GM23338 (cell line): ENCODE results near the gene SUN5. TPM values are rescaled to one million over a fixed set of nuclear protein-coding genes. Genes with fewer than 3 reads are reported as not detected.

Experiments
- ATAC-seq: fragments of 200-7000 bp; cut with Tn5 transposase; 3 replicates; pipeline ENCODE4 v1.9.1; 2020
- DNase-seq: peaks from one replicate; pipeline ENCODE4 v3.0.0-alpha.2; 2015; ENCODE audit warnings: low spot score
- H2AFZ ChIP-seq: fragments of 200-600 bp; sonication (generic); 2 replicates; pipeline ENCODE4 v1.8.0; 2016; ENCODE audit warnings: antibody characterized with exemption, mild to moderate bottlenecking, moderate library complexity
- H3F3A ChIP-seq: fragments of 200-600 bp; sonication (generic); replicated peaks from 2 replicates; pipeline ENCODE4 v1.8.0; 2017; ENCODE audit warnings: antibody characterized with exemption, mixed run types, low read depth
- H3K27ac ChIP-seq: fragments of 200-600 bp; sonication (generic); 2 replicates; pipeline ENCODE4 v1.6.1; 2016; ENCODE audit warnings: low read depth
- H3K27me3 ChIP-seq: fragments of 200-600 bp; sonication (generic); 2 replicates; pipeline ENCODE4 v1.8.0; 2016; ENCODE audit warnings: mild to moderate bottlenecking, mixed run types, moderate library complexity; ENCODE audit not compliant: insufficient read depth
- H3K36me3 ChIP-seq: fragments of 200-600 bp; sonication (generic); 2 replicates; pipeline ENCODE4 v1.8.0; 2016; ENCODE audit warnings: mild to moderate bottlenecking; ENCODE audit not compliant: insufficient read depth
- H3K4me1 ChIP-seq: fragments of 200-600 bp; sonication (generic); 2 replicates; pipeline ENCODE4 v1.8.0; 2016; ENCODE audit warnings: mild to moderate bottlenecking, moderate library complexity; ENCODE audit not compliant: insufficient read depth
- H3K4me2 ChIP-seq: fragments of 200-600 bp; sonication (generic); 2 replicates; pipeline ENCODE4 v1.7.1; 2017; ENCODE audit warnings: mixed run types
- H3K4me3 ChIP-seq: fragments of 200-600 bp; sonication (generic); 2 replicates; pipeline ENCODE4 v1.6.1; 2016; ENCODE audit warnings: mixed run types
- H3K79me2 ChIP-seq: fragments of 200-600 bp; sonication (generic); replicated peaks from 2 replicates; pipeline ENCODE4 v1.8.0; 2017; ENCODE audit warnings: mild to moderate bottlenecking; ENCODE audit not compliant: insufficient read depth
- H3K9me2 ChIP-seq: fragments of 200-600 bp; sonication (generic); 2 replicates; pipeline ENCODE4 v1.8.0; 2017; ENCODE audit not compliant: insufficient read depth
- H4K20me1 ChIP-seq: fragments of 200-600 bp; sonication (generic); replicated peaks from 2 replicates; pipeline ENCODE4 v1.8.0; 2017; ENCODE audit warnings: mild to moderate bottlenecking; ENCODE audit not compliant: insufficient read depth
- H3K27ac Mint-ChIP-seq: 2 replicates; pipeline ENCODE4 v1.8.0; 2020; ENCODE audit warnings: inconsistent platforms, mild to moderate bottlenecking, moderate library complexity, mixed read lengths
- H3K27me3 Mint-ChIP-seq: 3 replicates; pipeline ENCODE4 v1.8.0; 2022; ENCODE audit warnings: low read depth, mild to moderate bottlenecking, moderate library complexity, mixed read lengths, inconsistent platforms; ENCODE audit not compliant: insufficient read depth, poor library complexity
- H3K36me3 Mint-ChIP-seq: 3 replicates; pipeline ENCODE4 v1.8.0; 2021; ENCODE audit warnings: low read depth, mild to moderate bottlenecking, inconsistent platforms, moderate library complexity, mixed read lengths
- H3K4me1 Mint-ChIP-seq: 3 replicates; pipeline ENCODE4 v1.8.0; 2020; ENCODE audit warnings: mild to moderate bottlenecking, inconsistent platforms, mixed read lengths
- H3K4me3 Mint-ChIP-seq: 3 replicates; pipeline ENCODE4 v1.8.0; 2021; ENCODE audit warnings: moderate library complexity, mild to moderate bottlenecking, inconsistent platforms, mixed read lengths
- H3K9me3 Mint-ChIP-seq: 3 replicates; pipeline ENCODE4 v1.8.0; 2020; ENCODE audit warnings: moderate library complexity, mild to moderate bottlenecking, inconsistent platforms, mixed read lengths
- CREB1 ChIP-seq: fragments of 250-450 bp; sonication (Bioruptor Pico); IDR thresholded peaks from 2 replicates; pipeline ENCODE4 v1.5.0; 2020; ENCODE audit warnings: low read depth, mild to moderate bottlenecking, moderate library complexity
- EZH2 ChIP-seq: fragments of 200-600 bp; sonication (generic); IDR thresholded peaks from one replicate; pipeline ENCODE4 v1.8.0; 2017; ENCODE audit warnings: antibody characterized with exemption, mild to moderate bottlenecking, low read depth; ENCODE audit not compliant: unreplicated experiment
- JUNB ChIP-seq: IDR thresholded peaks from one replicate; pipeline ENCODE4 v1.6.1; 2016; ENCODE audit warnings: antibody characterized with exemption; ENCODE audit not compliant: unreplicated experiment
- NANOG ChIP-seq: IDR thresholded peaks from 2 replicates; pipeline ENCODE4 v1.6.1; 2016; ENCODE audit warnings: antibody characterized with exemption, borderline replicate concordance
- POLR2AphosphoS5 ChIP-seq: IDR thresholded peaks from 2 replicates; pipeline ENCODE4 v1.6.1; 2016; ENCODE audit warnings: antibody characterized with exemption, low read depth
- STAT1 ChIP-seq: IDR thresholded peaks from one replicate; pipeline ENCODE4 v1.6.1; 2016; ENCODE audit warnings: antibody characterized with exemption; ENCODE audit not compliant: unreplicated experiment
- ZNF114 ChIP-seq: fragments of 250-450 bp; sonication (Bioruptor Pico); IDR thresholded peaks from 2 replicates; pipeline ENCODE4 v1.5.0; 2020; ENCODE audit warnings: mild to moderate bottlenecking, moderate library complexity
- ZNF331 ChIP-seq: fragments of 250-450 bp; sonication (Bioruptor Pico); IDR thresholded peaks from 2 replicates; pipeline ENCODE4 v1.5.0; 2020; ENCODE audit warnings: low read depth, mild to moderate bottlenecking, moderate library complexity
- polyA plus RNA-seq: library from polyadenylated mRNA; unstranded; fragments of >200 nt; fragmentation: Nextera tagmentation; extraction: Ambion mirVana; gene quantifications from 2 replicates; pipeline ENCODE4 v1.2.1, GENCODE V29; 2016
- total RNA-seq: library from RNA; depleted of rRNA; stranded (reverse); fragments of >200 nt; shearing (Covaris generic); gene quantifications from 2 replicates; pipeline ENCODE4 v1.2.3, GENCODE V29; 2014
- TF ChIP-seq, protein P1 (sequence below), 2 experiments: fragments of 200-600 bp in 1 of 2; sonication (generic) in 1 of 2; conservative IDR thresholded peaks; 2 replicates each; pipeline versions ENCODE4 v1.5.1 to v1.6.1; 2016 to 2017; ENCODE audit warnings: antibody characterized with exemption in 2 of 2, low read depth in 2 of 2, mild to moderate bottlenecking in 2 of 2, moderate library complexity in 1 of 2
- TF ChIP-seq, protein P2 (sequence below): IDR thresholded peaks from one replicate; pipeline ENCODE4 v1.6.1; 2018; ENCODE audit warnings: antibody characterized with exemption; ENCODE audit not compliant: unreplicated experiment
- TF ChIP-seq, protein P3 (sequence below): fragments of 250-450 bp; sonication (Bioruptor Pico); IDR thresholded peaks from 2 replicates; pipeline ENCODE4 v1.5.0; 2020; ENCODE audit warnings: mild to moderate bottlenecking, moderate library complexity
- TF ChIP-seq, protein P4 (sequence below): IDR thresholded peaks from 2 replicates; pipeline ENCODE4 v1.6.1; 2016; ENCODE audit warnings: antibody characterized with exemption

Gene SUN5
- total and polyA plus RNA-seq, 2 experiments from 2014 or later = not detected

DNA sequence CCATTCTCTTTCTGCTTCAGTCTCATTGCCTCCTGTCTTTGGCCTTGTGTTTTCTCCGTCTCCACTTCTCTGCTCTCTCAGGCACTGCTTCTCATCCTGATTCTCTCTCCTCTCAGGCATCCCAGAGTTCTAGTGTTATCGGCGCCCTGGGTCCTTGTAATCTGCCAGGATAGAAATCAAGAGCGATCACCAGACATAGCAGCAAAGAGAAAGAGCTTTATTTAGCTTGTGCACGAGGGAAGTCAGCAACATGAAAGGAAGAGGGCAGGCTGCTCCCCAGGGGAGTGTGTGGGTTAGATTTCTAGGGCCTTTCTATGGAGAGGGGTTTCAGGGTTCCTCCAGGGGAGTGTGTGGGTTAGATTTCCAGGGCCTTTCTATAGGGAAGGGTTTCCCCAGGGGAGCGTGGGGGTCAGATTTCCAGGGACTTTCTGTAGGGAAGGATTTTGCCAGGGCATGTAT, 32.5 kb downstream of the SUN5 start (continued):
- TF ChIP-seq, protein P1, sequence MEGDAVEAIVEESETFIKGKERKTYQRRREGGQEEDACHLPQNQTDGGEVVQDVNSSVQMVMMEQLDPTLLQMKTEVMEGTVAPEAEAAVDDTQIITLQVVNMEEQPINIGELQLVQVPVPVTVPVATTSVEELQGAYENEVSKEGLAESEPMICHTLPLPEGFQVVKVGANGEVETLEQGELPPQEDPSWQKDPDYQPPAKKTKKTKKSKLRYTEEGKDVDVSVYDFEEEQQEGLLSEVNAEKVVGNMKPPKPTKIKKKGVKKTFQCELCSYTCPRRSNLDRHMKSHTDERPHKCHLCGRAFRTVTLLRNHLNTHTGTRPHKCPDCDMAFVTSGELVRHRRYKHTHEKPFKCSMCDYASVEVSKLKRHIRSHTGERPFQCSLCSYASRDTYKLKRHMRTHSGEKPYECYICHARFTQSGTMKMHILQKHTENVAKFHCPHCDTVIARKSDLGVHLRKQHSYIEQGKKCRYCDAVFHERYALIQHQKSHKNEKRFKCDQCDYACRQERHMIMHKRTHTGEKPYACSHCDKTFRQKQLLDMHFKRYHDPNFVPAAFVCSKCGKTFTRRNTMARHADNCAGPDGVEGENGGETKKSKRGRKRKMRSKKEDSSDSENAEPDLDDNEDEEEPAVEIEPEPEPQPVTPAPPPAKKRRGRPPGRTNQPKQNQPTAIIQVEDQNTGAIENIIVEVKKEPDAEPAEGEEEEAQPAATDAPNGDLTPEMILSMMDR (conservative IDR thresholded peaks at IDR 0.05; ENCODE audit: low read depth in 2 of 2) = no peak
- TF ChIP-seq, protein P2, sequence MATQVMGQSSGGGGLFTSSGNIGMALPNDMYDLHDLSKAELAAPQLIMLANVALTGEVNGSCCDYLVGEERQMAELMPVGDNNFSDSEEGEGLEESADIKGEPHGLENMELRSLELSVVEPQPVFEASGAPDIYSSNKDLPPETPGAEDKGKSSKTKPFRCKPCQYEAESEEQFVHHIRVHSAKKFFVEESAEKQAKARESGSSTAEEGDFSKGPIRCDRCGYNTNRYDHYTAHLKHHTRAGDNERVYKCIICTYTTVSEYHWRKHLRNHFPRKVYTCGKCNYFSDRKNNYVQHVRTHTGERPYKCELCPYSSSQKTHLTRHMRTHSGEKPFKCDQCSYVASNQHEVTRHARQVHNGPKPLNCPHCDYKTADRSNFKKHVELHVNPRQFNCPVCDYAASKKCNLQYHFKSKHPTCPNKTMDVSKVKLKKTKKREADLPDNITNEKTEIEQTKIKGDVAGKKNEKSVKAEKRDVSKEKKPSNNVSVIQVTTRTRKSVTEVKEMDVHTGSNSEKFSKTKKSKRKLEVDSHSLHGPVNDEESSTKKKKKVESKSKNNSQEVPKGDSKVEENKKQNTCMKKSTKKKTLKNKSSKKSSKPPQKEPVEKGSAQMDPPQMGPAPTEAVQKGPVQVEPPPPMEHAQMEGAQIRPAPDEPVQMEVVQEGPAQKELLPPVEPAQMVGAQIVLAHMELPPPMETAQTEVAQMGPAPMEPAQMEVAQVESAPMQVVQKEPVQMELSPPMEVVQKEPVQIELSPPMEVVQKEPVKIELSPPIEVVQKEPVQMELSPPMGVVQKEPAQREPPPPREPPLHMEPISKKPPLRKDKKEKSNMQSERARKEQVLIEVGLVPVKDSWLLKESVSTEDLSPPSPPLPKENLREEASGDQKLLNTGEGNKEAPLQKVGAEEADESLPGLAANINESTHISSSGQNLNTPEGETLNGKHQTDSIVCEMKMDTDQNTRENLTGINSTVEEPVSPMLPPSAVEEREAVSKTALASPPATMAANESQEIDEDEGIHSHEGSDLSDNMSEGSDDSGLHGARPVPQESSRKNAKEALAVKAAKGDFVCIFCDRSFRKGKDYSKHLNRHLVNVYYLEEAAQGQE = no peak
- no peak for TF ChIP-seq EZH2
- no peak for TF ChIP-seq ZNF331
- TF ChIP-seq ZNF114 (CRISPR knock-in tag) = no peak

DNA sequence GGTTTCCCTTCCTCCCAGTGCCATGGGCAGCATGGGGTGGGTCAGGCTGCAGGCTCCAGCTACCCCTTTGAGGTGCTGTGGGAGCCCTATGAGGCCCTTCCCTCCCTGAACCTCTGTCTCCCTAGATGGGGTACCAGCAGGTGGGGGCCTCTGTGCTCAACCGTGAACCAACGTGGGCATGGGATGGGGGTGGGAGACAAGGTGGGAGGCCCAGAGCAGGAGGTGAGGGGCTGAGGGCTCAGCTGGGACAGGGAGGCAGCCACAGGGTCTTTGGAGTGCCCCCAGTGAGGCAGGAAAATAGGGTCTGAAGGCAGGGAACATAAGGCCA, 33.3 kb downstream of the SUN5 start:
- H3K27ac Mint-ChIP-seq = no peak overlapping the region
- Histone ChIP-seq H3F3A (0 out of 2 replicates have a peak, but pooled peaks cover 10% of the 10 kb centered on the region), H4K20me1 (no peaks in the 10 kb centered on the region), H3K36me3 (no peaks in the 10 kb centered on the region), H3K4me1 (peaks cover 31% of the 10 kb centered on the region), H3K4me2 (no peak overlapping the region), H3K9me2 (no peaks in the 10 kb centered on the region), H3K4me3 (no peak overlapping the region), H3K27ac (no peak overlapping the region), H3K79me2 (no peaks in the 10 kb centered on the region), H3K27me3 (no peaks in the 10 kb centered on the region), H2AFZ (peak overlapping the region; percentile 99)
- no peaks in the 10 kb centered on the region for H3K36me3 Mint-ChIP-seq
- no peaks in the 10 kb centered on the region for H3K9me3 Mint-ChIP-seq
- peaks cover 10% of the 10 kb centered on the region for H3K27me3 Mint-ChIP-seq
- H3K4me1 Mint-ChIP-seq = peaks cover 6% of the 10 kb centered on the region
- ATAC-seq (no peak), DNase-seq (no peak)
- H3K4me3 Mint-ChIP-seq = no peak overlapping the region
- TF ChIP-seq CREB1 (CRISPR knock-in tag) = no peak
- TF ChIP-seq EZH2 = no peak
- no peak for TF ChIP-seq ZNF114 (CRISPR knock-in tag)
- no peak for TF ChIP-seq NANOG
- no peak for TF ChIP-seq POLR2AphosphoS5
- TF ChIP-seq, protein P3, sequence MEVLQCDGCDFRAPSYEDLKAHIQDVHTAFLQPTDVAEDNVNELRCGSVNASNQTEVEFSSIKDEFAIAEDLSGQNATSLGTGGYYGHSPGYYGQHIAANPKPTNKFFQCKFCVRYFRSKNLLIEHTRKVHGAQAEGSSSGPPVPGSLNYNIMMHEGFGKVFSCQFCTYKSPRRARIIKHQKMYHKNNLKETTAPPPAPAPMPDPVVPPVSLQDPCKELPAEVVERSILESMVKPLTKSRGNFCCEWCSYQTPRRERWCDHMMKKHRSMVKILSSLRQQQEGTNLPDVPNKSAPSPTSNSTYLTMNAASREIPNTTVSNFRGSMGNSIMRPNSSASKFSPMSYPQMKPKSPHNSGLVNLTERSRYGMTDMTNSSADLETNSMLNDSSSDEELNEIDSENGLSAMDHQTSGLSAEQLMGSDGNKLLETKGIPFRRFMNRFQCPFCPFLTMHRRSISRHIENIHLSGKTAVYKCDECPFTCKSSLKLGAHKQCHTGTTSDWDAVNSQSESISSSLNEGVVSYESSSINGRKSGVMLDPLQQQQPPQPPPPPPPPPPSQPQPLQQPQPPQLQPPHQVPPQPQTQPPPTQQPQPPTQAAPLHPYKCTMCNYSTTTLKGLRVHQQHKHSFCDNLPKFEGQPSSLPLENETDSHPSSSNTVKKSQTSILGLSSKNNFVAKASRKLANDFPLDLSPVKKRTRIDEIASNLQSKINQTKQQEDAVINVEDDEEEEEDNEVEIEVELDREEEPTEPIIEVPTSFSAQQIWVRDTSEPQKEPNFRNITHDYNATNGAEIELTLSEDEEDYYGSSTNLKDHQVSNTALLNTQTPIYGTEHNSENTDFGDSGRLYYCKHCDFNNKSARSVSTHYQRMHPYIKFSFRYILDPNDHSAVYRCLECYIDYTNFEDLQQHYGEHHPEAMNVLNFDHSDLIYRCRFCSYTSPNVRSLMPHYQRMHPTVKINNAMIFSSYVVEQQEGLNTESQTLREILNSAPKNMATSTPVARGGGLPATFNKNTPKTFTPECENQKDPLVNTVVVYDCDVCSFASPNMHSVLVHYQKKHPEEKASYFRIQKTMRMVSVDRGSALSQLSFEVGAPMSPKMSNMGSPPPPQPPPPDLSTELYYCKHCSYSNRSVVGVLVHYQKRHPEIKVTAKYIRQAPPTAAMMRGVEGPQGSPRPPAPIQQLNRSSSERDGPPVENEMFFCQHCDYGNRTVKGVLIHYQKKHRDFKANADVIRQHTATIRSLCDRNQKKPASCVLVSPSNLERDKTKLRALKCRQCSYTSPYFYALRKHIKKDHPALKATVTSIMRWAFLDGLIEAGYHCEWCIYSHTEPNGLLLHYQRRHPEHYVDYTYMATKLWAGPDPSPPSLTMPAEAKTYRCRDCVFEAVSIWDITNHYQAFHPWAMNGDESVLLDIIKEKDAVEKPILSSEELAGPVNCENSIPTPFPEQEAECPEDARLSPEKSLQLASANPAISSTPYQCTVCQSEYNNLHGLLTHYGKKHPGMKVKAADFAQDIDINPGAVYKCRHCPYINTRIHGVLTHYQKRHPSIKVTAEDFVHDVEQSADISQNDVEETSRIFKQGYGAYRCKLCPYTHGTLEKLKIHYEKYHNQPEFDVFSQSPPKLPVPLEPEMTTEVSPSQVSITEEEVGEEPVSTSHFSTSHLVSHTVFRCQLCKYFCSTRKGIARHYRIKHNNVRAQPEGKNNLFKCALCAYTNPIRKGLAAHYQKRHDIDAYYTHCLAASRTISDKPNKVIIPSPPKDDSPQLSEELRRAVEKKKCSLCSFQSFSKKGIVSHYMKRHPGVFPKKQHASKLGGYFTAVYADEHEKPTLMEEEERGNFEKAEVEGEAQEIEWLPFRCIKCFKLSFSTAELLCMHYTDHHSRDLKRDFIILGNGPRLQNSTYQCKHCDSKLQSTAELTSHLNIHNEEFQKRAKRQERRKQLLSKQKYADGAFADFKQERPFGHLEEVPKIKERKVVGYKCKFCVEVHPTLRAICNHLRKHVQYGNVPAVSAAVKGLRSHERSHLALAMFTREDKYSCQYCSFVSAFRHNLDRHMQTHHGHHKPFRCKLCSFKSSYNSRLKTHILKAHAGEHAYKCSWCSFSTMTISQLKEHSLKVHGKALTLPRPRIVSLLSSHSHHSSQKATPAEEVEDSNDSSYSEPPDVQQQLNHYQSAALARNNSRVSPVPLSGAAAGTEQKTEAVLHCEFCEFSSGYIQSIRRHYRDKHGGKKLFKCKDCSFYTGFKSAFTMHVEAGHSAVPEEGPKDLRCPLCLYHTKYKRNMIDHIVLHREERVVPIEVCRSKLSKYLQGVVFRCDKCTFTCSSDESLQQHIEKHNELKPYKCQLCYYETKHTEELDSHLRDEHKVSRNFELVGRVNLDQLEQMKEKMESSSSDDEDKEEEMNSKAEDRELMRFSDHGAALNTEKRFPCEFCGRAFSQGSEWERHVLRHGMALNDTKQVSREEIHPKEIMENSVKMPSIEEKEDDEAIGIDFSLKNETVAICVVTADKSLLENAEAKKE (CRISPR knock-in tag) = no peak
- no peak for TF ChIP-seq STAT1
- TF ChIP-seq, protein P4, sequence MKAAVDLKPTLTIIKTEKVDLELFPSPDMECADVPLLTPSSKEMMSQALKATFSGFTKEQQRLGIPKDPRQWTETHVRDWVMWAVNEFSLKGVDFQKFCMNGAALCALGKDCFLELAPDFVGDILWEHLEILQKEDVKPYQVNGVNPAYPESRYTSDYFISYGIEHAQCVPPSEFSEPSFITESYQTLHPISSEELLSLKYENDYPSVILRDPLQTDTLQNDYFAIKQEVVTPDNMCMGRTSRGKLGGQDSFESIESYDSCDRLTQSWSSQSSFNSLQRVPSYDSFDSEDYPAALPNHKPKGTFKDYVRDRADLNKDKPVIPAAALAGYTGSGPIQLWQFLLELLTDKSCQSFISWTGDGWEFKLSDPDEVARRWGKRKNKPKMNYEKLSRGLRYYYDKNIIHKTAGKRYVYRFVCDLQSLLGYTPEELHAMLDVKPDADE = no peak
- TF ChIP-seq ZNF331 = no peak
- TF ChIP-seq JUNB = no peak
